ENCODE measurements around the gene BCAS3. TPM values are rescaled to one million over a fixed set of nuclear protein-coding genes. Genes with fewer than 3 reads are reported as not detected.

The BCAS3 gene
- total RNA-seq, 1 donor = 23.7 TPM

DNA sequence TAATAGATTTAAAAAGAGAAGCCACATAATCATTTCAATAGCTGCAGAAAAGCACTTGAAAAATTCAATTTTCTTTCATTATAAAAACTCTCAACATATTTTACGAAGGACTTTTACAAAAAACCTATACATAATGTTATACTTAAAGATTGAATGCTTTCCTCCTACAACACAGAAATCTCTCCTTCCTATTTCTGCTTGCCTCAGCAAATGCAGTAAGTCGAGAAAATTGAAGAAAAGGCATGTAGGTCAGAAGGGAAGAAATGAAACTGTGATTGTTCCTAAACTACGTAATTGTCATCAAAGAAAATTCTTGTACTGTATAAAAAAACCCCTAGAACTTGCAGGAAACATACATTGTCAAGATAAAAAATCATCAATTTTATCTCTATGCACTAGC, 267.1 kb downstream of the BCAS3 start:
- no peak for DNase-seq (ENCODE audit: low read depth)
- TF ChIP-seq, protein P1, sequence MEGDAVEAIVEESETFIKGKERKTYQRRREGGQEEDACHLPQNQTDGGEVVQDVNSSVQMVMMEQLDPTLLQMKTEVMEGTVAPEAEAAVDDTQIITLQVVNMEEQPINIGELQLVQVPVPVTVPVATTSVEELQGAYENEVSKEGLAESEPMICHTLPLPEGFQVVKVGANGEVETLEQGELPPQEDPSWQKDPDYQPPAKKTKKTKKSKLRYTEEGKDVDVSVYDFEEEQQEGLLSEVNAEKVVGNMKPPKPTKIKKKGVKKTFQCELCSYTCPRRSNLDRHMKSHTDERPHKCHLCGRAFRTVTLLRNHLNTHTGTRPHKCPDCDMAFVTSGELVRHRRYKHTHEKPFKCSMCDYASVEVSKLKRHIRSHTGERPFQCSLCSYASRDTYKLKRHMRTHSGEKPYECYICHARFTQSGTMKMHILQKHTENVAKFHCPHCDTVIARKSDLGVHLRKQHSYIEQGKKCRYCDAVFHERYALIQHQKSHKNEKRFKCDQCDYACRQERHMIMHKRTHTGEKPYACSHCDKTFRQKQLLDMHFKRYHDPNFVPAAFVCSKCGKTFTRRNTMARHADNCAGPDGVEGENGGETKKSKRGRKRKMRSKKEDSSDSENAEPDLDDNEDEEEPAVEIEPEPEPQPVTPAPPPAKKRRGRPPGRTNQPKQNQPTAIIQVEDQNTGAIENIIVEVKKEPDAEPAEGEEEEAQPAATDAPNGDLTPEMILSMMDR (IDR thresholded peaks at IDR 0.05; ENCODE audit: insufficient read depth, low read depth, low read length) = no peak
- H3K4me3 ChIP-seq (ENCODE audit: low read depth, low read length) = no peak overlapping the region

DNA sequence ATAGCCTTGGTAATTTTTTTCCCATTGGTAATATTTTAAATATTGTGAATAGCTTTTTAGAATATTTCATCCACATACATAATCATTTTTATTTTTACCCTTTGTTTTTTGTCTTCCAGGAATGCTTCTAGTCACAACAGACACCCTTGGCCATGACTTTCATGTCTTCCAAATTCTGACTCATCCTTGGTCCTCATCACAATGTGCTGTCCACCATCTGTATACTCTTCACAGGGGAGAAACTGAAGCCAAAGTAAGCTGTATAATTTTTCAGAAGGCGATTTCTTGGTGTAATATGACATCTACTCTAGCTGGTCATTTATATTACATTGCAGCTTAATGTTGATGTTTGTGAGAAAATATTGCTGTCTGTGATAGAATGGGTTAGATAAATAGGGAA, 269.4 kb downstream of the BCAS3 start:
- H3K4me3 ChIP-seq (ENCODE audit: low read depth, low read length) = no peak overlapping the region
- DNase-seq (ENCODE audit: low read depth) = peak; percentile 20
- TF ChIP-seq, protein P1 (IDR thresholded peaks at IDR 0.05; ENCODE audit: insufficient read depth, low read depth, low read length) = no peak

DNA sequence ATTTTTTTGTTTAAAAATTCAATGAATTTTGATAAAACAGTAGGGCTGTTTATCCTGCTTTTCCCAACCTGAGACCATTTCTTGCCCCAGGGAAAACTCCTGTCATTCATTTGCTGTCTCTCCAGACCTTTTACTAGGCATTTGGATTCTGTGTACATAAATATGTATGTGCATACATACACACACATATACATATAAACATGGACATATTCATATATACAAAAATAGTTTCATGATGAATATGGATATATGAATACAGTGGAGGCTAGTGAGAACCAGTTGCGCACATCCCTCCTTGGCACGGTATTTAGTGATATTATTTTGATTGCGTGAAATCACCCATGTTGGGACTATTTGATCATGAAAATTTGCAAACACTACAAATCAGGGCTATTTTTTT, 269.9 kb downstream of the BCAS3 start:
- DNase-seq (ENCODE audit: low read depth) = no peak
- no peak overlapping the region for H3K4me3 ChIP-seq (ENCODE audit: low read depth, low read length)
- TF ChIP-seq, protein P1 (IDR thresholded peaks at IDR 0.05; ENCODE audit: insufficient read depth, low read depth, low read length) = no peak

DNA sequence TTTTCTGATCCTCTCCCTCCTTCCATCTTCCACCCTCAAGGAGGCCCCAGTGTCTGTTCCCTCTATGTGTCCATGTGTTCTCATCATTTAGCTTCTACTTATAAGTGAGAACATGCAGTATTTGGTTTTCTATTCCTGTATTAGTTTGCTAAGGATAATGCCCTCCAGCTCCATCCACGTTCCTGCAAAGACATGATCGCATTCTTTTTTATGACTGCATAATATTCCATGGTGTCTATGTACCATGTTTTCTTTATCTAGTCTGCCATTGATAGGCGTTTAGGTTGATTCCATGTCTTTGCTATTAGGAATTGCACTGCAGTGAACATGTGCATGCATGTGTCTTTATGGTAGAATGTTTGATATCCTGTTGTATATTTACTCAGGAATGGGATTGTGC, 275.1 kb downstream of the BCAS3 start:
- H3K4me3 ChIP-seq (ENCODE audit: low read depth, low read length) = no peak overlapping the region
- TF ChIP-seq, protein P1 (IDR thresholded peaks at IDR 0.05; ENCODE audit: insufficient read depth, low read depth, low read length) = no peak
- DNase-seq (ENCODE audit: low read depth) = no peak

DNA sequence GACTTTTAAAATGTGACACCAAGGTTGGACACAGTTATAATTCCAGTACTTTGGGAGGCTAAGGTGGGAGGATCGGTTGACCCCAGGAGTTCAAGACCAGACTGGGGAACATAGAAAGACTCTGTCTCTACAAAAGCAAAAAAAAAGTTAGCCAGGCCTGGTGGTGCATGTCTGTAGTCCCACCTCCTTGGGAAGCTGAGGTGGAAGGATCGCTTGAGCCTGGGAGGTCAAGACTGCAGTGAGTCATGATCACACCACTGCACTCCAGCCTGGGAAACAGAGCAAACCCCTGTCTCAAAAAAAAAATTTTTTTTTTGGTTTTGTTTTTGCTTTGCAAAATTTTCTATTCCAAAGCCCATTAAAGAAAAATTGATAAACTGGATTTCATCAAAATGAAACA, 281.4 kb downstream of the BCAS3 start:
- DNase-seq (ENCODE audit: low read depth) = peak; percentile 68
- no peak overlapping the region for H3K4me3 ChIP-seq (ENCODE audit: low read depth, low read length)
- TF ChIP-seq, protein P1 (IDR thresholded peaks at IDR 0.05; ENCODE audit: insufficient read depth, low read depth, low read length) = no peak

DNA sequence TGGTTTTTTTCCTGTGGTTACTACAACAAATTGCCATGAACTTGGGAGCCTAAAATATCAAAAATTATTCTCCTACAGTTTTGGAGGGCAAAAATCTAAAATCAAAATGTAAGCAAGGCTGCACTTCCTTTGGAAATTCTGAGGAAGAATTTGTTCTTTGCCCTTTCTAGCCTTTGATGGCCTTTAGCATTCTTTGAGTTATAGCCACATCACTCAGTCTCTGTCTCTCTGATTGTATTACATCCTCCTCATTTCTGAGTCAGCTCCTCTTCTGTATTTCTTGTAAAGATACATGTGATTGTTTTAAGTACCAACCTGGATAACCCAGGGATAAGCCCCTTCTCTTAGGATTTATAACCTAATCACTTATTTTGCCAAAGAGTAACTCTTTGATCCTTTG, 282.0 kb downstream of the BCAS3 start:
- no peak overlapping the region for H3K4me3 ChIP-seq (ENCODE audit: low read depth, low read length)
- DNase-seq (ENCODE audit: low read depth) = no peak
- TF ChIP-seq, protein P1 (IDR thresholded peaks at IDR 0.05; ENCODE audit: insufficient read depth, low read depth, low read length) = no peak

DNA sequence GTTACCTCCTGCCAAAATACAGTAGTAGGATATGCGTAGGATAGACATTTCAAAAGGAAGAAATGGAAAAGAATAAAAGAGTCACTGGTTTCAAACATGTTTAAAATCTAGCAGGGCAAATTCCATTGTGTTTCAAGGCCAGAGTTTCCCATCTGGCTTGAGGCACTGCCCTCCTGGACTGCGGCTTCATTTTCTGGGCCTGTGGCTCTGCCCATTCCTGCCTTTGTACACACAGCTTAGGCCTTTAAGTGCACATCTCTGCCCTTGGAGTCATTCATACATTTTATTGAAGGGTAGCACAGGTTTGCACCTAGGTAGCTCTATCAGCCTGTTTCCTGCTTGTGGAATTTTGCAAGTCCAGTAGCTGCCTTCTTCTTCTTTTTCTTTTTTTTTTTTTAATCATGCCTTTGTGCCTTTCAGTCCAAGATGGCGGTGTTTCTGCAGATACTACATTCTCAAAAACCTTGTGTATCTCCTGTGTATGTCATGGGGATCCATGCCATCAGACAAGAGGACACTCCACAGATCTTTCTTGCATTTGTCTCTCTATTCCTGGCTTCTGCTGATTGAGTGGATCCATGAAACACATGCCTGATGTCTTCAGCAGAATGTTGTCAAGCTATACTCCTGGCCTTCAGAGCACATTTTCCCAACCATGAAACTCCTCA, 282.9 kb downstream of the BCAS3 start:
- H3K4me3 ChIP-seq (ENCODE audit: low read depth, low read length) = no peak overlapping the region
- TF ChIP-seq, protein P1 (IDR thresholded peaks at IDR 0.05; ENCODE audit: insufficient read depth, low read depth, low read length) = no peak
- DNase-seq (ENCODE audit: low read depth) = no peak
